Endothelial cell of hepatic sinusoid (primary cell): ENCODE results near the gene TMEM255A.

Experiments
- in situ Hi-C: cut with HindIII; loops from 2 replicates; pipeline ENCODE4 v1.10.0; 2017; ENCODE audit warnings: low sequenced_read_pairs

TMEM255A gene

DNA sequence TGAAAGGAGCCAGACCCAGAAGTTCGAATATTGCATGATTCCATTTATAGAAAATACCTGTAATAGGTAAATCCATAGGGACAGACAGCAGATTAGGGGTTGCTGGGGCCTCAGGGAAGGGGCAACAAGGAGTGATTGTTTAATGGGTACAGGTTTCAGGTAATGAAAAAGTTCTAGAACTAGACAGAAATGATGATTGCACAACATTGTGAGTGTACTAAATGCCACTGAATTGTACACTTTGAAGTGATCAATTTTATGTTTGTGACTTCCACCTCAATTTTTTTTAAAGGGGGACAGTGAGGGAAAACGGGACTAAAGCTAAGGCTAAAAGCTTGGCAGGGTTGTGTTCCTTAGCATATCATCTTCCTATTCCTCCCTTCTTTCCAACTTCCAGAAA lies 37.1 kb downstream of the TMEM255A start:
- in situ Hi-C loops = loop anchor here (25.0 kb wide), 1 partner anchor 287 kb away; no protein-coding TSS in a partner anchor

- in situ Hi-C loops = loop anchor here (25.0 kb wide), 1 partner anchor 284 kb away; no protein-coding TSS in a partner anchor
Measured at GRCh38 chrX:120271218-120271617, 40.0 kb downstream of the TMEM255A start.

- in situ Hi-C loops = loop anchor here (25.0 kb wide), 1 partner anchor 283 kb away; no protein-coding TSS in a partner anchor
Measured at GRCh38 chrX:120270567-120270966, 40.7 kb downstream of the TMEM255A start.

DNA sequence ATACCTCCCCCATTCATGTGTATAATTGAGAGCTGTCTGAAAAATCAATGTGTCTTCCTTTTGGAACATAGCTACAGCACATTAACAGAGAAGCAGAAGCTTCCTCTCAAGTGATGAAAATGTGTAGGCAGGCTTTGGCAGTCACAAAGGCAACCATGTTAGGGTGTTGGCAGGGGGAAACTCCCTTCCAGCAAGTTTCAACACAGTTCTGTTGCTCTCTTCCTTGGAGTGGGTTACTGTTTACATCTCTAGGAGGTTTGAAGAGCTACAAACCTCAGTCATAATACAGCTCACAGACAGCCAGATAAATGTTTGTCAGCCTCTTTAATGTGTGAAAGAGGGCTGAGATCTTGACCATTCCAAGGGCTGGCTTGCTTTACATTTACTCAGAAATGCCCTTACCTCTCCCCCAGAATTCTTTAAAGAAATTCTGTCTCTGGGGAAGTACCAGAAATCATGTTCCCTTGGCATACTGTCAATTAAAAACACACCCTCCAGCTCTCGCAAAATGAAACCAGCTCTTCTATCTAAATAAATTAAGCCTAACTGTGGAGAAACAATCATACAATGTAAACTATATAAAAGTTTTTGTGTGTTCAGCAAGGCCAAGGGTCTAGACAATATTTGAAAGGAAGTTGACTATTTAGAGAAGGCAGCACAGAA lies 41.8 kb downstream of the TMEM255A start:
- in situ Hi-C loops = loop anchor here (25.0 kb wide), 1 partner anchor 282 kb away; no protein-coding TSS in a partner anchor

DNA sequence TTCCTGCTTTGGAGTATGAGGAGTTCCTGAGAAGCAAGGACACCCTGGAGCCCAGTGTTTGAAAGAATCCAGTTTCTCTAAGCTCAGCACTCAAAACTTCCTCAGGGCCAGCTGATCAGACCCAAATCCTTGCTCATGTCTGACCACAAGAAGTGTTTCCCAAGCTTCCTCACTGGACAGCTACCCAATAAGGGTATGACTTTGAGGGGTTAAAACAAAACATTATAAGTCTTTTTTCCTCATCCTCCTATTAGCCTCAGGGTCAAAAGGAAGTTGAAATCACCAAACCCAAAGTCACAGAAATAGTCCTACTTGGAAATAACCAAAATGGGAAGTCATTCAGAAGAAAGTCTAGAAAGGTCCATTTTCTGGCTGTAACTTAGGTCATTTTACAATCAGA lies 46.9 kb downstream of the TMEM255A start:
- in situ Hi-C loops = loop anchor here (25.0 kb wide), 1 partner anchor 277 kb away; no protein-coding TSS in a partner anchor

- in situ Hi-C loops = loop anchor here (25.0 kb wide), 1 partner anchor 276 kb away; no protein-coding TSS in a partner anchor
Measured at GRCh38 chrX:120262859-120263708, 48.2 kb downstream of the TMEM255A start.

DNA sequence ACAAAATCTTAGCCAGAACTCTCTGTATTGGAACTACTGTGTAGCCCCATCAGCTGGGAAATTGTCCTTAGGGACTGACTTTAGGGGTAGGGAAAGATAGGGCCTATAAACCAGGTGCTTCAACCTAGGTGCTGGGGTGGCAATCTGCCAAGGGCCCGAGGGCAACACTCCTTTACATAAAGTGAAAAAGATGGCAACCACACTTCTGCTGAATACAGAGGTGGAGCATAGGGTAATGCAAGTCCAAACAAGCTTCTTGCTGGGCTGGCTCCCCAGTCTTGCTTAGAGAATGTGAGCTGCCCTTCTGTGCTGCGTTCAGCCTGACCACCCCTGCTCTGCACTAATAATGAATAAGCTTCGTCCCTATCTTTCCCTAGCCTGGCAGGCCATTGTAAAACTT lies 50.9 kb downstream of the TMEM255A start:
- in situ Hi-C loops = loop anchor here (25.0 kb wide), 1 partner anchor 273 kb away; no protein-coding TSS in a partner anchor

DNA sequence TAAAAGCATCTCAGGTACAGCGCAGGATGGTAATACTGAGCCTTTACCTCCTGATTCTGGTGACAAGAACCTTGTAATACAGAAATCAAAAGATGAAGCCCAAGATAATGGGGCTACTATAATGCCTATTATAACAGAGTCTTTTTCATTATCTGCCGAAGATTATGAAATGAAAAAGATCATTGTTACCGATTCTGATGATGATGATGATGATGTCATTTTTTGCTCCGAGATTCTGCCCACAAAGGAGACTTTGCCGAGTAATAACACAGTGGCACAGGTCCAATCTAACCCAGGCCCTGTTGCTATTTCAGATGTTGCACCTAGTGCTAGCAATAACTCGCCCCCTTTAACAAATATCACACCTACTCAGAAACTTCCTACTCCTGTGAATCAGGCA lies 57.5 kb downstream of the TMEM255A start:
- in situ Hi-C loops = loop anchor here (25.0 kb wide), 1 partner anchor 266 kb away; no protein-coding TSS in a partner anchor

- in situ Hi-C loops = loop anchor here (25.0 kb wide), 1 partner anchor 264 kb away; no protein-coding TSS in a partner anchor
Measured at GRCh38 chrX:120251471-120252011, 59.7 kb downstream of the TMEM255A start.

- in situ Hi-C loops = loop anchor here (25.0 kb wide), 1 partner anchor 263 kb away; no protein-coding TSS in a partner anchor
Measured at GRCh38 chrX:120250522-120251271, 60.6 kb downstream of the TMEM255A start, which contains the start of gene ZBTB33. TSS of gene ZBTB33 (plus strand) at chrX:120250812. CDS start at chrX:120253416, 2,604 bp downstream.

DNA sequence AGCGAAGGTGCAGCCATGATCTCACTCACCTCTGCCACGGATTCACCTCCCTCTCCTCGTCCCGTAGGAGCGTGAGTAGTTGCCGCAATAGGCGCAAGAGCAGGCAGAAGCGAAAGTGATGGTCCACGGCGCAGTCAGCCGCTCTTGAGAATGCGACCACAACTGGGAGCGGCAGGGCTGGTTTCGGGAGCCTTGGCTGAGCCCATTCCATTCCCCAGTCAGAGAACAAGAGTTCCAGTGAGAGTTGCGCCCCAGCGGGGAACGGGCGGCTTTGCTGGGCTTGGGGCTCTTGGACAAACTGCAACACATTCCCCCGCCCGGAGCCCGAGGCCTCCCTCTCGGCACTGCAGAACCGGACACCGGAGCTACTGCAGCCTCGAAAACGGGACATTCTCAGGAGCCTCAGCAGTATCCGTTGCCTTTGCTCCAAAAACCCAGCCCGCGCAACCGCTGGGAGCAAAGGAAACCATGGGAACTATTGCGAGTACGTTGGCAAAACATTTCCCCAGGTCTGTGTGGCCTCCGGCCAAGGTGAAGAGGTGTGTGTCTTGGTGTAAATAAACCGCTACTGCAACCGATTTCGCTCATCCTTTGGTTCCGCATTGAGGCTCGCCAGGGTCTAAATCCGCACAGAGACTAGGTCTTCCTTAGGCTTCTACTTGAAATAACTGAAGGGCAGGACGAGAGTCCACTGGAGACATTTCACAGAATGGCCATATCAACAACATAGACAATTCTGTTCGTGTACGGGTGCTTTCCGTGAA lies 66.3 kb downstream of the TMEM255A start:
- in situ Hi-C loops = no loop called here

- in situ Hi-C loops = no loop called here
Measured at GRCh38 chrX:120244395-120244734, 66.9 kb downstream of the TMEM255A start.

DNA sequence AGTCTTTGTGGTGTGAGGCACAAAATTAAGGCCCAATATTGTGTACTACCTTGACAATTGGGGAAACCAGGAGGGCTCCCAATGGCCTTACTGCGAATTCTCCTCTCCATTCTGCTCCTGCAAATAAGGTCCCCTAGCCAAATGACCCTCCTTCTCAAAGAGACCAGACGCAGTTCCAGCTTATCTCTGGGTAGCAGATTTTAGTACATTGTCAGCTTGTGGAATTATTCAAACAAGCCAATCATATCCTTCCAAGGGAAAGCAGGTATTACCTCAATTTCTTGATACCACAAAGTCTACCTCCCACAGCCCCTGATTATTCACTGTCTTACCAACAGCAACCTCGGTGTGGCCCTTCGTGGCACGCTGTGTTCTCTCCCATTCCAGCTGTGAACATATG lies 68.4 kb downstream of the TMEM255A start:
- in situ Hi-C loops = no loop called here

- in situ Hi-C loops = no loop called here
Measured at GRCh38 chrX:120238933-120239332, 72.3 kb downstream of the TMEM255A start.

DNA sequence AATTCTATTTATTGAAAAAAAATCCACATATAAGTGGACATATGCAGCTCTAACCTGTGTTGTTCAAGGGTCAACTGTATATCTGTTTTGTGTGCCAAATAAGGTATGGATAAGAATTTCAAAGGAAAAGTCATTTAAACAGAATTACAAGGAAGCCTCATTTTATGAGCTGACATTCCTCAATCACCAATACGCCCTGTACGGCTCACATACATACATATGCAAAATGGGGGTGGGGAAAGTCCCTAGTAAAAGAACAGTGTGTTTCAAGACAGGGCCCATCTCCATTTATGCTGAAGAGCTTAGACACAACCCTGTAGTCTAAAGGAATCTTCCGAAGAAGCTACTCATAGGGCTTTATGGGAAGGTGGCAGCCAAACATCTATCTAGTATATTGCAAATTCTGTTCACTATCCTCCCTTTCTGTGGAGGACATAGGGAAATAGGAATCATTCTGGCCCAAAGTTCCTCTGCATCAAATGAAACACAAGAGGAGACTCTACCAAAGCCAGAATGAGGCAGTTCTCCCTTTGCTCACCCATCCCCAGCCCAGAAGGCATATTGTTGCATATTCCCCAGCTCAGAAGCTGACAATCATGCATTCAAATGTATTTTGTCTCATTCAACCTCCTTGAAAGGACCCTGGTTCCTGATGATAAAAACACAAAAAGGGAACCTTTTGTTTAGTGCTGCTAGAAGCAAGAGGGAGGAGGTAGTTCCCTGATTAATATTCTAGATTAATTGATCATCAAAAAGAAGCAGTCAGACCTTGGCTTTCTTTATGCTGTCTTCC lies 74.4 kb downstream of the TMEM255A start:
- in situ Hi-C loops = no loop called here

DNA sequence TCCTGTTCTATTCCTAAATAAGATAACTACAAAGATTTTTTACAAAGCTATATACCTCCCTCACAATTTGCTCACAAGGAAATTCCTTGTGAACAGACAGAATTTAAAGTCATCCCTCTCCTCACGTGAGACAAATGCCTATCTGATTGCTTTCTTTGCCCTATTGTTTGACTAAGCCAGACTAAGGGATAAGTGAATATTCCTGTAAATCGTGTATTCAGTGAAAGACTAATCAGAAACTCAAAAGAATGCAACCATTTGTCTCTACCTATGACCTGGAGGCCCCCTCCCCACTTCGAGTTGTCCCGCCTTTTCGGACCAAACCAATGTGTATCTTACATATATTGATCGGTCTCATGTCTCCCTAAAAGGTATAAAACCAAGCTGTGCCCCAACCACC lies 76.0 kb downstream of the TMEM255A start:
- in situ Hi-C loops = no loop called here

DNA sequence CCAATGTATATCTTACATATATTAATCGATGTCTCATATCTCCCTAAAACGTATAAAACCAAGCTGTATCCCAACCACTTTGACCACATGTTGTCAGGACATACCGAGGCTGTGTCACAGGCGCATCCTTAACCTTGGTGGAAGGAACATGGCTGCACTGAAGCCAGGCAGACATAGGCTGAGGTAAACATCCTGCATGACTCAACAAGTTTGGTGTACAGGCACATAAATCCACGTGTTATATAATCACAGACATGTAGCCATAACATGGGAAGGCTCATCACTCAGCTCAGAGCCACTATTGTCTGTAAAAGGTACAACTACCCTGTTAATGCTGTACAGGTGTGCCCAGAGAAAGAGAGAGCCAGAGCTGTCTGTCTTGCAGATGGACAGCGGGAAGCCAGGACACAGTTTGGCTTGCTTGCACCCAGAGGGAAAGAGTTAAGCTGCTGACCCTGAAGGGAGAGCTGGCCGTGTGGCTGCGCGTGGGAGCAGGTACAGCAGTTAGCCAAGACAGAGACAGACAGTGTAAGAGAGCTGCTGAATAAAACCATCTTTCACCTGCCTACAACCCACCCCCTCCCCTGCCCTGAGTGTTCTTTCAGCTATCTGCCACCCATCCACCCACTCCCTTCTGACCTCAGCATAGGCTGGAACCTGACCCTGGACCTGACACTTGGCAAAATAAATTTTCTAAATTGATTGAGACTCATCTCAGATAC lies 82.9 kb downstream of the TMEM255A start:
- in situ Hi-C loops = no loop called here

GRCh38 chrX:120224388-120224787 lies 86.9 kb downstream of the TMEM255A start:
- in situ Hi-C loops = no loop called here
